ENCODE measurements around the gene EVPL. TPM values are rescaled to one million over a fixed set of nuclear protein-coding genes. Genes with fewer than 3 reads are reported as not detected.

Gene EVPL
- total RNA-seq, 4 donors from 2014 or later: 0.02 to 0.07 TPM; not detected in 2

GRCh38 chr17:76033139-76033538, 6.0 kb upstream of the EVPL start:
- ATAC-seq (no peak), DNase-seq (no peak)
- no peak overlapping the region for H3K27ac ChIP-seq
- H3K9me3 ChIP-seq: no peaks in the 10 kb centered on the region
- no peaks in the 10 kb centered on the region for H3K4me1 ChIP-seq
- no peaks in the 10 kb centered on the region for H3K27me3 ChIP-seq
- intact Hi-C loops (cut with DNase I; ENCODE audit: low total_unique reads) (no loop called here), in situ Hi-C loops (cut with MboI; ENCODE audit: low sequenced_read_pairs in 4 of 4) (no loop called here)
- TF ChIP-seq CTCF (IDR thresholded peaks at IDR 0.05 in 4 of 5, conservative IDR thresholded peaks at IDR 0.05 in 1 of 5) (no peak), POLR2A (IDR thresholded peaks at IDR 0.05) (no peak)
- H3K36me3 ChIP-seq: peaks cover 0 to 5% of the 10 kb centered on the region in 2 donors
- no peak overlapping the region for H3K4me3 ChIP-seq

DNA sequence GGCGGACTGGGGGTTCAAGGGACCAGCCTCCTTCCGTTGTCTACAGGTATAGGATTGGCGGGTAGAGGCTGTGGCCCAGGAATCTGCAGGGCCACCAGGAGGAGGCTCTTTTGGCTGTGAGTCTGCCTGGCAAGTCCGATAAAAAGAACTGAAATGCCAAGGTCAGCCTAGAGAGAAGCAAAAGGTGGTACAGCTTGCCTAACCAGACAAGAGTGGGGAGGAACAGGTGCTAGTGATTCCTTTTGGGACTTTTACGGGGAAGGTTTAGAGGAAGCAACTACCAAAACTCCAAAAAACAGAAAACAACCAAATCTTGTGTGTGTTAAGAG, 5.6 kb upstream of the EVPL start:
- no peaks in the 10 kb centered on the region for H3K4me1 ChIP-seq
- ATAC-seq: no peak
- no peak overlapping the region for H3K4me3 ChIP-seq
- in situ Hi-C loops (cut with MboI; ENCODE audit: low sequenced_read_pairs in 4 of 4) (no loop called here), intact Hi-C loops (cut with DNase I; ENCODE audit: low total_unique reads) (no loop called here)
- H3K27ac ChIP-seq: no peak overlapping the region
- TF ChIP-seq CTCF (IDR thresholded peaks at IDR 0.05 in 4 of 5, conservative IDR thresholded peaks at IDR 0.05 in 1 of 5) (no peak), POLR2A (IDR thresholded peaks at IDR 0.05) (no peak)
- H3K27me3 ChIP-seq: no peaks in the 10 kb centered on the region
- peaks cover 0 to under 1% of the 10 kb centered on the region in 2 donors for H3K36me3 ChIP-seq
- DNase-seq: no peak
- no peaks in the 10 kb centered on the region for H3K9me3 ChIP-seq

GRCh38 chr17:76032073-76032779, 5.1 kb upstream of the EVPL start:
- in situ Hi-C loops (cut with MboI; ENCODE audit: low sequenced_read_pairs in 4 of 4) (no loop called here), intact Hi-C loops (cut with DNase I; ENCODE audit: low total_unique reads) (no loop called here)
- H3K9me3 ChIP-seq: no peaks in the 10 kb centered on the region
- no peaks in the 10 kb centered on the region for H3K36me3 ChIP-seq
- no peaks in the 10 kb centered on the region for H3K4me1 ChIP-seq
- TF ChIP-seq POLR2A (IDR thresholded peaks at IDR 0.05): no peak
- TF ChIP-seq CTCF (IDR thresholded peaks at IDR 0.05 in 4 of 5, conservative IDR thresholded peaks at IDR 0.05 in 1 of 5): no peak
- no peak overlapping the region for H3K4me3 ChIP-seq
- no peaks in the 10 kb centered on the region for H3K27me3 ChIP-seq
- DNase-seq: no peak
- no peak overlapping the region for H3K27ac ChIP-seq
- ATAC-seq: no peak

GRCh38 chr17:76026714-76027158, 370 bp downstream of the EVPL start:
- no peak for DNase-seq
- no peak for TF ChIP-seq POLR2A (IDR thresholded peaks at IDR 0.05)
- no peak for TF ChIP-seq CTCF (IDR thresholded peaks at IDR 0.05 in 4 of 5, conservative IDR thresholded peaks at IDR 0.05 in 1 of 5)
- H3K4me3 ChIP-seq: no peak overlapping the region
- no peaks in the 10 kb centered on the region for H3K9me3 ChIP-seq
- ATAC-seq: no peak
- in situ Hi-C loops (cut with MboI; ENCODE audit: low sequenced_read_pairs in 4 of 4) (no loop called here), intact Hi-C loops (cut with DNase I; ENCODE audit: low total_unique reads) (no loop called here)
- no peaks in the 10 kb centered on the region for H3K36me3 ChIP-seq
- no peak overlapping the region for H3K27ac ChIP-seq
- no peaks in the 10 kb centered on the region for H3K4me1 ChIP-seq
- no peaks in the 10 kb centered on the region for H3K27me3 ChIP-seq

- in situ Hi-C loops (cut with MboI; ENCODE audit: low sequenced_read_pairs in 4 of 4): no loop called here
- DNase-seq (no peak), ATAC-seq (no peak)
- Histone ChIP-seq H3K36me3 (no peaks in the 10 kb centered on the region), H3K4me1 (no peaks in the 10 kb centered on the region), H3K4me3 (no peak overlapping the region), H3K27me3 (no peaks in the 10 kb centered on the region), H3K27ac (no peak overlapping the region), H3K9me3 (no peaks in the 10 kb centered on the region)
- intact Hi-C loops (cut with DNase I; ENCODE audit: low total_unique reads): no loop called here
- TF ChIP-seq CTCF (IDR thresholded peaks at IDR 0.05 in 4 of 5, conservative IDR thresholded peaks at IDR 0.05 in 1 of 5) (no peak), POLR2A (IDR thresholded peaks at IDR 0.05) (no peak)
These were observed 1.8 kb downstream of the EVPL start for GRCh38 chr17:76025294-76025693.
